H9 (cell line): ENCODE measurements around the gene ENOX2. TPM values are rescaled to one million over a fixed set of nuclear protein-coding genes. Genes with fewer than 3 reads are reported as not detected.

ENCODE experiments used
- DNase-seq: peaks from one replicate; pipeline ENCODE4 v3.0.0-alpha.2; 2017
- H2AFZ ChIP-seq: one replicate; pipeline ENCODE4 v1.6.1; 2013; ENCODE audit warnings: mild to moderate bottlenecking, low read length, control low read depth, moderate library complexity
- H2AK5ac ChIP-seq: 2 replicates; pipeline ENCODE4 v1.6.1; 2013; ENCODE audit warnings: low read length, control low read depth, mixed read lengths; ENCODE audit not compliant: insufficient read length
- H2BK120ac ChIP-seq: one replicate; pipeline ENCODE4 v1.6.1; 2013; ENCODE audit warnings: low read depth, mild to moderate bottlenecking, low read length, control low read depth, inconsistent platforms; ENCODE audit not compliant: poor library complexity, severe bottlenecking
- H2BK12ac ChIP-seq: 2 replicates; pipeline ENCODE4 v1.6.1; 2013; ENCODE audit warnings: low read length, control low read depth, mixed read lengths, low read depth; ENCODE audit not compliant: insufficient read length
- H2BK15ac ChIP-seq: 2 replicates; pipeline ENCODE4 v1.6.1; 2013; ENCODE audit warnings: low read depth, low read length, control low read depth
- H2BK20ac ChIP-seq: one replicate; pipeline ENCODE4 v1.6.1; 2013; ENCODE audit warnings: low read depth, mild to moderate bottlenecking, low read length, control low read depth, inconsistent platforms; ENCODE audit not compliant: poor library complexity, severe bottlenecking
- H2BK5ac ChIP-seq: 2 replicates; pipeline ENCODE4 v1.6.1; 2013; ENCODE audit warnings: low read length, control low read depth, mixed read lengths; ENCODE audit not compliant: insufficient read length
- H3K14ac ChIP-seq: 2 replicates; pipeline ENCODE4 v1.6.1; 2013; ENCODE audit warnings: low read length, control low read depth; ENCODE audit not compliant: insufficient read depth
- H3K18ac ChIP-seq: 2 replicates; pipeline ENCODE4 v1.6.1; 2013; ENCODE audit warnings: low read depth, mild to moderate bottlenecking, mixed read lengths, low read length, control low read depth; ENCODE audit not compliant: insufficient read length
- H3K23ac ChIP-seq: 2 replicates; pipeline ENCODE4 v1.6.1; 2013; ENCODE audit warnings: low read length, control low read depth, mixed read lengths, low read depth; ENCODE audit not compliant: insufficient read length
- H3K23me2 ChIP-seq: 2 replicates; pipeline ENCODE4 v1.6.1; 2013; ENCODE audit warnings: low read depth, mild to moderate bottlenecking, mixed read lengths, low read length, control low read depth; ENCODE audit not compliant: insufficient read length, poor library complexity, severe bottlenecking
- H3K27ac ChIP-seq: 2 replicates; pipeline ENCODE4 v1.5.1; 2013; ENCODE audit warnings: low read length, control low read depth, mixed read lengths, low read depth; ENCODE audit not compliant: insufficient read length
- H3K27me3 ChIP-seq: 2 replicates; pipeline ENCODE4 v1.6.1; 2013; ENCODE audit warnings: low read length, control low read depth, inconsistent platforms; ENCODE audit not compliant: insufficient read depth
- H3K4ac ChIP-seq: 2 replicates; pipeline ENCODE4 v1.6.1; 2013; ENCODE audit warnings: low read depth, mild to moderate bottlenecking, control low read depth, inconsistent platforms, low read length, moderate library complexity
- H3K4me1 ChIP-seq: 2 replicates; pipeline ENCODE4 v1.6.1; 2013; ENCODE audit warnings: low read length, control low read depth, inconsistent platforms; ENCODE audit not compliant: insufficient read depth
- H3K4me2 ChIP-seq: 2 replicates; pipeline ENCODE4 v1.6.1; 2013; ENCODE audit warnings: low read length, control low read depth, mixed read lengths; ENCODE audit not compliant: insufficient read length, insufficient read depth
- H3K56ac ChIP-seq: 2 replicates; pipeline ENCODE4 v1.6.1; 2013; ENCODE audit warnings: low read depth, mild to moderate bottlenecking, mixed read lengths, low read length, control low read depth; ENCODE audit not compliant: insufficient read length
- H3K79me1 ChIP-seq: 2 replicates; pipeline ENCODE4 v1.6.1; 2013; ENCODE audit warnings: low read depth, mild to moderate bottlenecking, moderate library complexity, low read length, control low read depth, inconsistent platforms; ENCODE audit not compliant: insufficient read depth, poor library complexity, severe bottlenecking
- H3K79me2 ChIP-seq: 2 replicates; pipeline ENCODE4 v1.6.1; 2013; ENCODE audit warnings: low read length, control low read depth, inconsistent platforms; ENCODE audit not compliant: insufficient read depth
- H3K9ac ChIP-seq: 2 replicates; pipeline ENCODE4 v1.6.1; 2013; ENCODE audit warnings: low read length, control low read depth, mixed read lengths; ENCODE audit not compliant: insufficient read length; ENCODE audit errors: extremely low read depth
- H3K9me3 ChIP-seq: one replicate; pipeline ENCODE4 v1.6.1; 2013; ENCODE audit warnings: low read depth, low read length, inconsistent platforms; ENCODE audit not compliant: control insufficient read depth
- H3T11ph ChIP-seq: one replicate; pipeline ENCODE4 v1.6.1; 2013; ENCODE audit warnings: mild to moderate bottlenecking, low read length, control low read depth, inconsistent platforms
- H4K20me1 ChIP-seq: one replicate; pipeline ENCODE4 v1.6.1; 2013; ENCODE audit not compliant: control insufficient read depth, insufficient read length, insufficient read depth
- H4K5ac ChIP-seq: 2 replicates; pipeline ENCODE4 v1.6.1; 2013; ENCODE audit warnings: low read depth, mild to moderate bottlenecking, mixed read lengths, low read length, control low read depth; ENCODE audit not compliant: insufficient read length
- H4K8ac ChIP-seq: replicated peaks from 2 replicates; pipeline ENCODE4 v1.6.1; 2013; ENCODE audit warnings: low read length, control low read depth, mixed read lengths, low read depth; ENCODE audit not compliant: insufficient read length
- H4K91ac ChIP-seq: 2 replicates; pipeline ENCODE4 v1.6.1; 2013; ENCODE audit warnings: low read depth, mild to moderate bottlenecking, moderate library complexity, mixed read lengths, low read length, control low read depth; ENCODE audit not compliant: insufficient read length
- H3K27ac Mint-ChIP-seq, 3 experiments: 2 replicates in 2 of 3; 3 replicates in 1 of 3; pipeline ENCODE4 v1.8.0; 2020 to 2021; ENCODE audit warnings: mixed read lengths in 3 of 3, mild to moderate bottlenecking in 1 of 3, moderate library complexity in 1 of 3
- H3K27me3 Mint-ChIP-seq: 2 replicates; pipeline ENCODE4 v1.8.0; 2021; ENCODE audit warnings: low read depth, mild to moderate bottlenecking, moderate library complexity, mixed read lengths
- H3K36me3 Mint-ChIP-seq, 3 experiments: 2 replicates in 2 of 3; 3 replicates in 1 of 3; pipeline ENCODE4 v1.8.0; 2020 to 2021; ENCODE audit warnings: low read depth in 3 of 3, mixed read lengths in 3 of 3; ENCODE audit not compliant: insufficient read depth in 1 of 3
- H3K4me1 Mint-ChIP-seq, 2 experiments: 2 replicates each; pipeline ENCODE4 v1.8.0; 2020; ENCODE audit warnings: mixed read lengths in 2 of 2
- H3K4me3 Mint-ChIP-seq, 2 experiments: 2 replicates in 1 of 2; 3 replicates in 1 of 2; pipeline ENCODE4 v1.8.0; 2020 to 2021; ENCODE audit warnings: mild to moderate bottlenecking in 2 of 2, mixed read lengths in 2 of 2, moderate library complexity in 1 of 2
- H3K9me3 Mint-ChIP-seq, 2 experiments: 2 replicates in 1 of 2; 3 replicates in 1 of 2; pipeline ENCODE4 v1.8.0; 2020; ENCODE audit warnings: mild to moderate bottlenecking in 2 of 2, mixed read lengths in 2 of 2, moderate library complexity in 1 of 2
- CTCF ChIP-seq: fragments of 200-600 bp; sonication (generic); conservative IDR thresholded peaks from 3 replicates; pipeline ENCODE4 v1.8.0; 2021; ENCODE audit warnings: antibody characterized with exemption, mild to moderate bottlenecking
- WGBS: extraction: QIAGEN DNeasy Blood & Tissue Kit; methylation state at CpG from one replicate; pipeline ENCODE4 v1.1.7; 2013; ENCODE audit warnings: missing lambda C conversion rate, low lambda C conversion rate, mixed read lengths; ENCODE audit not compliant: insufficient read length; ENCODE audit errors: extremely low coverage; 5-methylcytosine and 5-hydroxymethylcytosine counted together
- total RNA-seq: library from RNA; stranded (reverse); gene quantifications from 2 replicates; pipeline ENCODE4 v1.2.1, GENCODE V29; 2021

The ENOX2 gene
- total RNA-seq, 1 experiment from 2014 or later, result 17.7 TPM

DNA sequence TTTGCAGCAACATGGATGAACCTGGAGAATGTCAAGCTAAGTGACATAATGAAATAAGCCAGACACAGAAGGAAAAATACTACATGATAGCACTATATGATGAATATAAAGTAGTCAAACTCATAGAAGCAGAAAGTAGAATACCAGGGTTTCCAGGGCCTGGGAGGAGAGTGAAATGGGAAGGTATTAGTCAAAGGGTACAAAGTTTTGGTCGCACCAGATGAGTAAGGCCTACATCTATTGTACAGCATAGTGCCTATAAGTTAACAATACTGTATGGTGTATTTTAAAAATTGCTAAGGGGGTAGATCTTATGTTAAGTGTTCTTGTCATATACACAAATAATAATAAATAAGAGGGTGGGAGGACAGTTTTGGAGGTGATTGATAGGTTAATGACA, 41.5 kb downstream of the ENOX2 start:
- WGBS, result no CpG with 5 or more reads among the region's 1 CpG
- no peak overlapping the region for H3K27ac Mint-ChIP-seq

More for the DNA sequence above, 41.5 kb downstream of the ENOX2 start:
- Histone ChIP-seq H3K23ac (no peak overlapping the region), H4K20me1 (no peaks in the 10 kb centered on the region), H4K8ac (no peak overlapping the region), H3K14ac (no peak overlapping the region), H3K18ac (no peak overlapping the region), H2AK5ac (no peak overlapping the region), H2BK12ac (no peak overlapping the region), H2AFZ (no peak overlapping the region), H3K9ac (no peak overlapping the region), H4K5ac (no peak overlapping the region), H2BK120ac (no peak overlapping the region), H2BK15ac (no peak overlapping the region), H2BK5ac (no peak overlapping the region), H3T11ph (no peak overlapping the region), H3K56ac (no peak overlapping the region), H3K23me2 (no peaks in the 10 kb centered on the region), H3K27ac (no peak overlapping the region), H4K91ac (no peak overlapping the region), H2BK20ac (no peak overlapping the region), H3K4ac (no peak overlapping the region), H3K79me1 (no peaks in the 10 kb centered on the region), H3K4me1 (no peaks in the 10 kb centered on the region), H3K79me2 (no peaks in the 10 kb centered on the region), H3K9me3 (no peaks in the 10 kb centered on the region), H3K27me3 (no peaks in the 10 kb centered on the region), H3K4me2 (no peak overlapping the region)
- no peak for DNase-seq
- Mint-ChIP-seq H3K36me3 (no peaks in the 10 kb centered on the region), H3K9me3 (no peaks in the 10 kb centered on the region), H3K4me3 (no peak overlapping the region), H3K27me3 (no peaks in the 10 kb centered on the region), H3K4me1 (peaks cover 0 to 3% of the 10 kb centered on the region in 2 experiments; a peak in 1 of 4 replicates)
- no peak for TF ChIP-seq CTCF
